DOHH2 (cell line): ENCODE results near the gene TMEM141.

Source experiments
- H3F3A ChIP-seq: fragments of 200-600 bp; sonication (generic), shearing (Covaris generic); 2 replicates; pipeline ENCODE4 v1.6.0; 2016; ENCODE audit warnings: antibody characterized with exemption, mild to moderate bottlenecking; ENCODE audit not compliant: control insufficient read depth, insufficient read depth
- H3K27ac ChIP-seq: fragments of 200-600 bp; sonication (generic); 2 replicates; pipeline ENCODE4 v1.5.1; 2014; ENCODE audit warnings: low read depth, mild to moderate bottlenecking, low read length, moderate library complexity
- H3K27me3 ChIP-seq: fragments of 200-600 bp; sonication (generic); 2 replicates; pipeline ENCODE4 v1.6.1; 2014; ENCODE audit warnings: mild to moderate bottlenecking, low read length, mixed read lengths; ENCODE audit not compliant: control insufficient read depth
- H3K36me3 ChIP-seq: fragments of 200-600 bp; sonication (generic); 2 replicates; pipeline ENCODE4 v1.6.1; 2014; ENCODE audit warnings: mild to moderate bottlenecking, low read length, moderate library complexity, mixed read lengths; ENCODE audit not compliant: control insufficient read depth
- H3K4me1 ChIP-seq: fragments of 200-600 bp; sonication (generic); 2 replicates; pipeline ENCODE4 v1.6.1; 2014; ENCODE audit warnings: mild to moderate bottlenecking, low read length, mixed read lengths; ENCODE audit not compliant: control insufficient read depth
- H3K4me2 ChIP-seq: fragments of 200-600 bp; sonication (generic); 2 replicates; pipeline ENCODE4 v1.6.0; 2014; ENCODE audit warnings: mild to moderate bottlenecking, low read length, moderate library complexity
- H3K4me3 ChIP-seq: fragments of 200-600 bp; sonication (generic); 2 replicates; pipeline ENCODE4 v1.5.1; 2014; ENCODE audit warnings: mild to moderate bottlenecking, low read length, mixed read lengths
- H3K79me2 ChIP-seq: fragments of 200-600 bp; sonication (generic); 2 replicates; pipeline ENCODE4 v1.6.1; 2014; ENCODE audit warnings: mild to moderate bottlenecking, low read length, mixed read lengths; ENCODE audit not compliant: control insufficient read depth
- H3K9me2 ChIP-seq: fragments of 200-600 bp; sonication (generic); replicated peaks from 2 replicates; pipeline ENCODE4 v1.6.1; 2014; ENCODE audit warnings: mild to moderate bottlenecking, low read length, mixed read lengths; ENCODE audit not compliant: control insufficient read depth
- H3K9me3 ChIP-seq: fragments of 200-600 bp; sonication (generic); 2 replicates; pipeline ENCODE4 v1.6.1; 2014; ENCODE audit warnings: antibody characterized with exemption, low read length, mixed read lengths; ENCODE audit not compliant: control insufficient read depth, insufficient read depth
- H4K20me1 ChIP-seq: fragments of 200-600 bp; sonication (generic); 2 replicates; pipeline ENCODE4 v1.6.0; 2014; ENCODE audit warnings: low read depth, mild to moderate bottlenecking, antibody characterized with exemption, low read length, moderate library complexity; ENCODE audit not compliant: control insufficient read depth, insufficient read depth
- CTCF ChIP-seq: fragments of 200-600 bp; sonication (generic); IDR thresholded peaks from one replicate; pipeline ENCODE4 v1.5.1; 2014; ENCODE audit warnings: antibody characterized with exemption, mild to moderate bottlenecking, low read depth, low read length; ENCODE audit not compliant: poor library complexity, severe bottlenecking
- EZH2phosphoT487 ChIP-seq: fragments of 200-600 bp; sonication (generic); IDR thresholded peaks from 2 replicates; pipeline ENCODE4 v1.6.1; 2017; ENCODE audit warnings: borderline replicate concordance, mild to moderate bottlenecking, antibody characterized with exemption, low read length, moderate library complexity, mixed read lengths

TMEM141 gene

DNA sequence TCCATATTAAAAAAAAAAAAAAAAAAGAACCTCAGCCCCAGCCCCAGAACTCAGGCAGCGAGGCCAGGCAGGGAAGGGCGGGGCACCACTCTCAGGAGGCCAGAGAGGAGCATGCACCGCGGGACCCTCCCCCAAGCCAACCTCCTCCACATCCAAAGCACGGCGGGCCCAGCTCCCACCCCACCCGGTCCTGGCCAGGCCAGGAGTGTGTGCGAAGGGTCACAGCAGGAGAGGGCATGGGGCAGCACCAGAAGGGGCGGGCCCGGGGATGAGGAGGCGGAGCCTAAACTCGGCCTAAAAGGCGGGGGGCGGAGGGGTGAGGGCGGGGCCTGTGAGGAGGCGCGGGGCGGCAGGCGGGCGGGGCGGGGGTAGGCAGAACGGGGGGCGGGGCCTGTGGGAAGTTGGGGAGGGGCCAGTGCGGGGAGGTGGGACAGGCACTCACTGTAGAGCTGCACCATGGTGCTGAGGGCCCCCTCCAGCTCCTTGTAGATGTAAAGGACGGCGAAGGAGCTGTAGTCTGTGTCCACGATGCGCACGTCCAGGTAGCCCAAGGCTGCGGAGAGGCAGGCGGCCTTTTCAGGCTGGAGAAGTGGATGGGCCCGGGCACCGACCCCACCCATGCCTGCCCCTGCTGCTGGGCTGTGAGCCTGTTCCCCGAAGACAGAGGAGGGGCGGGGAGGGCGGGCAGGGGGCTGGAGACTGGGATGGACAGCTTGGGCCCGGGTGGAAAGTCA is 28.1 kb upstream of the TMEM141 start:
- peak overlapping the region; percentile 39 for H3K4me2 ChIP-seq

GRCh38 chr9:136763649-136764035 is 27.5 kb upstream of the TMEM141 start:
- H3K27me3 ChIP-seq, result peaks cover 17% of the 10 kb centered on the region
- no peaks in the 10 kb centered on the region for H3K9me2 ChIP-seq
- no peak overlapping the region for H3K4me3 ChIP-seq
- no peak overlapping the region for H3K27ac ChIP-seq
- peaks cover 13% of the 10 kb centered on the region for H3F3A ChIP-seq
- no peaks in the 10 kb centered on the region for H4K20me1 ChIP-seq
- H3K4me1 ChIP-seq, result peaks cover 49% of the 10 kb centered on the region
- no peaks in the 10 kb centered on the region for H3K36me3 ChIP-seq
- TF ChIP-seq CTCF, result no peak
- TF ChIP-seq EZH2phosphoT487, result no peak
- H3K4me2 ChIP-seq, result no peak overlapping the region
- H3K79me2 ChIP-seq, result no peaks in the 10 kb centered on the region
- no peaks in the 10 kb centered on the region for H3K9me3 ChIP-seq

More for the DNA sequence above, 28.1 kb upstream of the TMEM141 start:
- Histone ChIP-seq H3K4me3 (no peak overlapping the region), H3K9me3 (no peaks in the 10 kb centered on the region), H3K4me1 (peaks cover 49% of the 10 kb centered on the region), H4K20me1 (no peaks in the 10 kb centered on the region), H3K79me2 (no peaks in the 10 kb centered on the region), H3K27me3 (peaks cover 17% of the 10 kb centered on the region), H3K27ac (no peak overlapping the region), H3K9me2 (no peaks in the 10 kb centered on the region), H3K36me3 (no peaks in the 10 kb centered on the region), H3F3A (peaks cover 10% of the 10 kb centered on the region)
- TF ChIP-seq EZH2phosphoT487 (no peak), CTCF (peak; percentile 17)

DNA sequence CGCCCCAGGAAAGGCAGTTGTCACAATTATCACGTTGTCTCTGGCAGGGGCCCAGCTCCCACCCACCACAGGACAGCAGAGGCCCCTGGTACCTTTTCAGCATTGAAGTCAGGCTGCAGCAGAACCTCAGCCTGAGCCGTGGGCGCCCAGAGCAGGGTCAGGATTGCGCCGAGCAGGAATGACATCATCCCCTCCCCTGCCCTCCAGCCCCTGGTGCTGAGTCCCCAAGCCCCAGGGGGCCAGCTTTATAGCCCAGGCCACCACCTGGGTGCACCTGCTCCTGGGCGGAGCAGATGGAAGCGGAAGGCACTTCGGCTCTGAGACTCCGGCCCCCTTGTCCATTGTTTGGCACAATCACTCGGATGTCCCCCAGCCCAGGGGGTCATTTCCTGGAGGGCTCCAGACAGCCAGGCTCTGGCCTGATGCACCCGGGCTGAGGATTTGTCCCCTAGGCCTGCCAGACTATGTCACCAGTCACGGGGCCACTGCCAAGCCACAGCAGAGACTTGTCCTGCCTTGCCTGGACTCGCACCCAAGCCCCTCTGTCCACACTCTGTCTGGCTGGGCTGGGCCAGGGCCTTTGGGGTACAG is 26.7 kb upstream of the TMEM141 start, which contains the start of gene LCN15:
LCN15 (minus strand) TSS at position 218 of the 591 bp plus-strand sequence; CDS start at position 188, 30 bp downstream.
- Histone ChIP-seq H3K27me3 (peaks cover 17% of the 10 kb centered on the region), H4K20me1 (no peaks in the 10 kb centered on the region), H3F3A (peaks cover 13% of the 10 kb centered on the region), H3K27ac (no peak within 1 kb of the TSS), H3K4me1 (peaks cover 45% of the 10 kb centered on the region), H3K9me3 (no peaks in the 10 kb centered on the region), H3K4me3 (no peak within 1 kb of the TSS), H3K36me3 (no peaks in the 10 kb centered on the region), H3K4me2 (no peak within 1 kb of the TSS), H3K79me2 (no peaks in the 10 kb centered on the region), H3K9me2 (no peaks in the 10 kb centered on the region)
- TF ChIP-seq EZH2phosphoT487, result no peak
- no peak for TF ChIP-seq CTCF
